ENCODE data around the gene SCAND1.
"Not testable (repeated sequence)": the region's sequence is repeated elsewhere in the genome, so short reads cannot be mapped to it uniquely, and the experiment has no call there.

The SCAND1 gene

GRCh38 chr20:35954200-35954906, at the start of gene SCAND1:
SCAND1 (minus strand) TSS chr20:35954502; CDS start chr20:35954284, 218 bp downstream.
- peak; percentile 89 for DNase-seq

- no peak for DNase-seq
Observed at GRCh38 chr20:36004045-36004444, 49.7 kb upstream of the SCAND1 start.

- no peak for DNase-seq
Observed at GRCh38 chr20:36002855-36003254, 48.6 kb upstream of the SCAND1 start.

DNA sequence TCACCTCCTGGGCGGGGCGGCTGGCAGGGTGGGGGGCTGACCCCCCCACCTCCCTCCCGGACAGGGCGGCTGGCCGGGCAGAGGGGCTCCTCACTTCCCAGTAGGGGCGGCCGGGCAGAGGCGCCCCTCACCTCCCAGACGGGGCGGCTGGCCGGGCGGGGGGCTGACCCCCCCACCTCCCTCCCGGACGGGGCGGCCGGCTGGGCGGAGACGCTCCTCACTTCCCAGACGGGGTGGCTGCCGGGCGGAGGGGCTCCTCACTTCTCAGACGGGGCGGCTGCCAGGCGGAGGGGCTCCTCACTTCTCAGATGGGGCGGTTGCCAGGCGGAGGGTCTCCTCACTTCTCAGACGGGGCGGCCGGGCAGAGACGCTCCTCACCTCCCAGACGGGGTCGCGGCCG, 47.0 kb upstream of the SCAND1 start:
- not testable (repeated sequence) for DNase-seq

DNA sequence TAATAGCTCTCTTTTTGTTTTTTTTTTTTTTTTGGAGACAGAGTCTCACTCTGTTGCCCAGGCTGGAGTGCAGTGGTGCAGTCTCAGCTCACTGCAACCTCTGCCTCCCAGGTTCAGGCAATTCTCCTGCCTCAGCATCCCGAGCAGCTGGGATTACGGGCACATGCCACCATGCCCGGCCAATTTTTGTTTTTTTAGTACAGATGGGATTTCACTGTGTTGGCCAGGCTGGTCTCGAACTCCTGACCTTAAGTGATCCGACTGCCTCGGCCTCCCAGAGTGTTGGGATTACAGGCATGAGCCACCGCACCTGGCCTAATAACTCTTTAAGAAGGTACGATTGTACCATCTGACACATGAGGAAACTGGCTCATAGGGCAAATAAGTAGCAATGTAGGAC, 42.2 kb upstream of the SCAND1 start:
- not testable (repeated sequence) for DNase-seq

DNA sequence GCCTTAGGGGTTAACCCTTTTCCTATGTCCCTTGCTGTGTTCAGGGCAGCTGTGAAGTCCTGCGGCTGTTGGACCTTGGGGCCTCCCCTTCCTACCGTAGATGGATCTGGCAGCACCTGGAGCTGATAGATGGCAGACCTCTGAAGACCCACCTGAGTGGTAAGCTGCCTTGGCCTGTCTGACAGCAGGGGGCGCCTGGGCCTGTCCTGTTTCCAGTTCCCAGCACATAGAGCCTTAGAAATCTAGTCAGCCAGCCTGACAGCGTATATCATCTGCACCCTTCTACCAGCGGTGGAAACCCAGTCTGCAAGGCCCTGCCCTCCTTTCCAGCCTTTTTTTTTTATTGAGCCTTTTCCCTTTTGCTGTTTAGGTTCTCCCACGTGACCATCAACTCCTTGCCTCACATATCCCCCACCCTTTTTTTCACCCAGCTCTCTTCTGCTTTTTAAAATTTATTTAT, 40.7 kb upstream of the SCAND1 start:
- peak; percentile 65 for DNase-seq

GRCh38 chr20:35992713-35993335, 38.5 kb upstream of the SCAND1 start:
- peak; percentile 56 for DNase-seq

DNA sequence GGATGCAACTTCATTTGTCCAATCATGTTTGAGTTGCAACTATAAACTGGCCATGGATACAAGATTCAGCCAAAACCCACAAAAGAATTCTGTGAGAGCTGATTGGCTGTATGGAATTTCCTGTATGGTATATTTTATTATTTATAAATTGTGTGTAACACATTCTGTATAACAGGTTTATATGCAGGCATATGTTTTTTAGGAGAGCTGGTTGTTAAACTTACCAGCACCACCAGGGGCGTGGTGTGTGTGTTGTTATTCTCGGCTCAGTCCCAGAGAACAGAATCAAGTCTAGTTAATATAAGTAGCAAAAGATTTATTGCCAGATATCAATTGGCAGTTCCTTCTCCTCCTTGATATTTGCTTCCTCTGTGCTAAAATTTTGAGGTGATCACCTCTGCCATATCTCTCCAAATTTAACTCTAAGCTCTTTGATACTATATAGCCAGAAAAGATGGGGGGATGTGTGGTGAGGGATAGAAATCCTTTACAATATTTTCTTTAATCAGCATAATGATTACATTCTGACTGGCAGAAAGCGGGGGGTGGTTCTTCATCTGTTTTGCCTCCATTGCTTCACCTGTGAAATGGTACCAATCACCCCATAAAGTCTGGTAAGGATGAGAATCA, 37.0 kb upstream of the SCAND1 start:
- DNase-seq: no peak

GRCh38 chr20:35988910-35989463, 34.7 kb upstream of the SCAND1 start:
- no peak for DNase-seq

GRCh38 chr20:35985806-35986205, 31.5 kb upstream of the SCAND1 start:
- no peak for DNase-seq

DNA sequence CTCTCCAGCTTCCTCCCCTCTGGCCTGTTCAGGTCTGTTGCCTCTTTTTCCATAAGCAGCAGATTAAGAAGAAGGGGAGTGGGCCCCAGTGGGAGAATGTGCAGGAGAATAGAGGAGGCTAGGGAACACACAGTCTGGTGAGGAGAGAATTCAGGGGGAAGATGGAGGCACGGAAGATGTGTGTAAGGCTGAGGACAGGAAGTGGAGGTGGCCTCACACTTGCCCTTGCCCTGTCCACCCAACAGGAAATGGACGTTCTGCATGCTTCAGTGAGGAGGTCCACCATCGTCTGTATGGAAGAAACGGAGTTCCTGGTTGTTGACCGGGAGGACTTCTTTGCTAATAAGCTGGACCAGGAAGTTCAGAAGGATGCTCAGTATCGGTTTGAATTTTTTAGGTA, 30.1 kb upstream of the SCAND1 start:
- no peak for DNase-seq

- no peak for DNase-seq
Observed at GRCh38 chr20:35981969-35982368, 27.7 kb upstream of the SCAND1 start.

DNA sequence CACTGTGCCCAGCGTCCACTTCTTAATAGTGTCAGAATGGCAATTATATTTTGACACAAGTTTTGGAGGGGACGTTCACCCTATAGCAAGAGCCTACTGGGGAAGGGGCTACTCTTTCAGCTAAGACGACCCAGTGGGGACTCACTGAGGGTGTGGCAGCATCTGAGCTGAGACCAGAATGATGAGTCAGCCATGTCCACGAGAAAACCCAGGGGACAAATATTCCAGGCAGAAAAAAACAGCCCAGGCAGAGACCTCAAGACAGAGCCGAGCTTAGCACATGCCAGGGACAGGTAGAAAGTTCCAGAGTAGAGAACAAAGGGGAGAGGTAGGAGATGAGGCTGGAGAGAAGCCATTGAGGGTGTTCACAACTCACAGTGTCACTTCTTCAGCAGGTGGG, 25.2 kb upstream of the SCAND1 start:
- no peak for DNase-seq

- DNase-seq: no peak
Observed at GRCh38 chr20:35978041-35978513, 23.8 kb upstream of the SCAND1 start.

GRCh38 chr20:35975576-35976373, 21.5 kb upstream of the SCAND1 start:
- no peak for DNase-seq

- DNase-seq: no peak
Observed at GRCh38 chr20:35974256-35974655, 20.0 kb upstream of the SCAND1 start.

DNA sequence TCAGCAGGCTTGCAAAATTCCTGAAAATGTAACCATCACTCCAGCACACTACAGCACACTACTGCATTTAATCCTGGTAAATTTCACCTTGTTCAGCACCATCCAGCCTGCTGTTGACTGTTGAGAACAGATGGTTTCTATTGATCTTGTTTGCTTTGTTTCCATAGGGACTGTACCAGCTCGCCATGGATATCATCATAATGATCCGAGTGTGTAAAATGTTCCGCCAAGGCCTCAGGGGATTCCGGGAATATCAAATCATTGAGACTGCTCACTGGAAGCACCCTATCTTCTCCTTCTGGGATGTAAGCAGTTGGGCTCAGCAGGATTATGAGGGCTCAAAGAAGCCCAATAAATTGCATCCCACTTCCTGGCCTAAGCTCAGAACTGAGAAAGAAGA, 18.2 kb upstream of the SCAND1 start:
- DNase-seq: no peak

DNA sequence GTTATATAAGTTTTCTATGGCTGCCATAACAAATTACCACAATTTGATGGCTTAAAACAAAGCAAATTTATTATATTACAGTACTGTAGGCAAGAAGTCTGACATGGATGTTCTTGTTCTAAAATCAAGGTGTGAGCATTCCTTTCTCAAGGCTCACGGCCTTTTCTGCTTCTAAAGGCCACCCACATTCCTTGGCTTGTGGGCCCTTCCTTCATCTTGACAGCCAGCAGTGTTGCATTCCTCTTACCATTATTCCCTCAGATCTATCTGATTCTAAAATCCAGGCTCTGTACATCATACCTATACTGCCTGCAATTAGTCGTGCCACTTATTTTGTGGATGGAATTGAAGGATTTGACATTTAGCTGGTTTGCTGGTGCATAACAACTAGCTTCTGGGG, 17.7 kb upstream of the SCAND1 start:
- DNase-seq: no peak

DNA sequence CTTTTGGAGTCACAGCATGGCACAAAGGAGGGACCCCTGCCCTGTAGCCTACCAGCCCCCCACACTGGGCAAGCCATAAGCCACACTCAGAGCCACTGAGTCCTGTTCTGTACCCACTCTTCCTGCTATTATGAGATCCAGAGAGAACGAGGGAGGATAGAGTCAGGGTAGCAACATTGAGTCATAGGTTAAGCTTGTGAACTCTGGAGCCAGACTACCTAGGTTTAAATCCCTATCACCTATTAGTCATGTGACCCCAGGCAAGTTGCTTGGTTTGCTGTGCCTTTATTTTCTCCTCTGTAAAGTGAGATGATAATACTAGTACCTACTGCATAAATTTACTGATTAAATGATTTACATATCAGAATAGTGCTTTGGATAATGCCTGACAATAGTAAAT, 14.6 kb upstream of the SCAND1 start:
- no peak for DNase-seq

- no peak for DNase-seq
Observed at GRCh38 chr20:35967979-35968640, 13.8 kb upstream of the SCAND1 start, which contains the start of gene CNBD2. CNBD2 (plus strand) TSS chr20:35968590; CDS start chr20:35968763, 173 bp downstream.

DNA sequence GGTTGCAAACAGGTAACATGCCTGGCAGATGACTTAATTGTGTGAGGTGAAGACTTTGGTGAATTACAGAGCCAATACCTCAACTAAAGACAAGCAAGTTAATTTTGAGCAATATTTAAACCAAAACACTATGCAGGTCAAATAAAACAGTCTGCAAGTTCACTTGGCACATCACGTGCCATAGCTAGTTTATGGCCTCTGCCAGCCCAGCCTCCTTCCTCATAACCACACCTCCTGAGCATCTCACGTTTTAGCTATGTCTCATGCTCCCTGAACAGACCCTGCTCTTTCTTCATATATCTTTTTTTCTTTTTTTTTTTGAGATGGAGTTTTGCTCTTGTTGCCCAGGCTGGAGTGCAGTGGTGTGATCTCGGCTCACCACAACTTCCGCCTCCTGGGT, 9.6 kb upstream of the SCAND1 start:
- no peak for DNase-seq

DNA sequence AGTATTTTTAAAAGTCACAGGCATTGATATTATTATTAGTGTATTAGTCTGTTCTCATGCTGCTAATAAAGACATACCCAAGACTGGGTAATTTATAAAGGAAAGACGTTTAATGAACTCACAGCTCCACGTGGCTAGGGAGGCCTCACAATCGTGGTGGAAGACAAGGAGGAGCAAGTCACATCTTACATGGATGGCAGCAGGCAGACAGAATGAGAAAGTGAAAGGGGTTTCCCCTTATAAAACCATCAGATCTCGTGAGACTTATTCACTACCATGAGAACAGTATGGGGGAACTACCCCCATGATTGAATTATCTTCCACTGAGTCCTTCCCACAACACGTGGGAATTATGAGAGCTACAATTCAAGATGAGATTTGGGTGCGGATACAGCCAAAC, 5.0 kb upstream of the SCAND1 start:
- not testable (repeated sequence) for DNase-seq
